Measurements from ENCODE around the gene NPAS3. TPM values are rescaled to one million over a fixed set of nuclear protein-coding genes. Genes with fewer than 3 reads are reported as not detected.

NPAS3 gene
- total RNA-seq, 4 donors from 2014 or later, result 4.0 to 12.2 (median 5.6) TPM

DNA sequence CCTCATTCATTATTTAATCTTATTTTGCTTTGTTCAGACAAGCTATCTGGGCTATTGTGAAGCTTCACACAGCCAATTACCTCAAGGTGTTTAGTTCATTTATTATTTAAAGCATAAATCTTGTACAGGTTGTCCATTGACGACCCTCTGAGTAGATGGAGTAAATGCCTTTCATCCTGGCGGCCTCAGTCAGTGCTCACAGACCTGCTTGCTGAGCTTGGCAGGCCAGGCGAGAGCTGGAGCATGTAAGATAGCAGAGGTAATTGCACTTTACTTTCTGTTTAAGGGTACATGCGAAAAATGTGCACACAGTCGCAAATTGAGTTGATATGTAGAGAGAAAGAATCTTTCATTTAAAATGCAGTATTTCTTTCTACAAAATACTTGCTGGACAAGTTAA is 224.4 kb downstream of the NPAS3 start:
- DNase-seq, result no peak

DNA sequence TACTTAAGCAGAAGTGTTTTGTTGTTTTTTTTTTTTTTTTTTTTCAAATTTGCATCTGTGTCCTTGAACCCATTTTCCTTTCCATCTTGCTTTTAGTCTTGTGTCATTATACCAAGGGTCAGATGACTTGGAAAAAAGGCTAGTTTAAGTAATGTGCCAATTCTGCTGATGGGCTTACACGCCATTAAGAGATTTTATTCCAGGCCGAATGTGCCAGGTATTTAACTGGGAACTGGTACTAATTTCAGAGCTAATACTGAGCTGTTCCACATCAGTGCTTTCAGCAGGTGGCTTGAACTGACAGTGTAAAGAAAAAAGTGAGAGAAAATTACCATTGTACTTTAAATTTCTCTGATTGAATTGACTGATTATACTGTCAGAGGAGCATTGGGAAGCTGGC is 224.9 kb downstream of the NPAS3 start:
- DNase-seq, result no peak
- H3K4me3 ChIP-seq (replicated peaks in 1 of 3), result no peak overlapping the region
- TF ChIP-seq, protein P1, sequence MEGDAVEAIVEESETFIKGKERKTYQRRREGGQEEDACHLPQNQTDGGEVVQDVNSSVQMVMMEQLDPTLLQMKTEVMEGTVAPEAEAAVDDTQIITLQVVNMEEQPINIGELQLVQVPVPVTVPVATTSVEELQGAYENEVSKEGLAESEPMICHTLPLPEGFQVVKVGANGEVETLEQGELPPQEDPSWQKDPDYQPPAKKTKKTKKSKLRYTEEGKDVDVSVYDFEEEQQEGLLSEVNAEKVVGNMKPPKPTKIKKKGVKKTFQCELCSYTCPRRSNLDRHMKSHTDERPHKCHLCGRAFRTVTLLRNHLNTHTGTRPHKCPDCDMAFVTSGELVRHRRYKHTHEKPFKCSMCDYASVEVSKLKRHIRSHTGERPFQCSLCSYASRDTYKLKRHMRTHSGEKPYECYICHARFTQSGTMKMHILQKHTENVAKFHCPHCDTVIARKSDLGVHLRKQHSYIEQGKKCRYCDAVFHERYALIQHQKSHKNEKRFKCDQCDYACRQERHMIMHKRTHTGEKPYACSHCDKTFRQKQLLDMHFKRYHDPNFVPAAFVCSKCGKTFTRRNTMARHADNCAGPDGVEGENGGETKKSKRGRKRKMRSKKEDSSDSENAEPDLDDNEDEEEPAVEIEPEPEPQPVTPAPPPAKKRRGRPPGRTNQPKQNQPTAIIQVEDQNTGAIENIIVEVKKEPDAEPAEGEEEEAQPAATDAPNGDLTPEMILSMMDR (IDR thresholded peaks at IDR 0.05), result no peak
- no peak for TF ChIP-seq POLR2A (IDR thresholded peaks at IDR 0.05)
- H3K27me3 ChIP-seq, result no peaks in the 10 kb centered on the region
- H3K36me3 ChIP-seq, result no peaks in the 10 kb centered on the region
- H3K4me1 ChIP-seq, result no peaks in the 10 kb centered on the region
- no peaks in the 10 kb centered on the region for H3K9me3 ChIP-seq
- no peak overlapping the region for H3K27ac ChIP-seq
- WGBS, 2 donors, result 78 to 81% methylated on average over 2 of the region's 2 CpGs
- intact Hi-C loops (cut with DNase I), result no loop called here

More for the DNA sequence above, 224.4 kb downstream of the NPAS3 start:
- Histone ChIP-seq H3K27me3 (no peaks in the 10 kb centered on the region), H3K4me3 (replicated peaks in 1 of 3) (no peak overlapping the region), H3K36me3 (no peaks in the 10 kb centered on the region), H3K27ac (no peak overlapping the region), H3K4me1 (no peaks in the 10 kb centered on the region), H3K9me3 (no peaks in the 10 kb centered on the region)
- TF ChIP-seq POLR2A (IDR thresholded peaks at IDR 0.05), result no peak
- TF ChIP-seq, protein P1 (IDR thresholded peaks at IDR 0.05), result no peak
- intact Hi-C loops (cut with DNase I), result no loop called here
- 89 to 90% methylated on average over 5 of the region's 5 CpGs for WGBS, 2 donors

DNA sequence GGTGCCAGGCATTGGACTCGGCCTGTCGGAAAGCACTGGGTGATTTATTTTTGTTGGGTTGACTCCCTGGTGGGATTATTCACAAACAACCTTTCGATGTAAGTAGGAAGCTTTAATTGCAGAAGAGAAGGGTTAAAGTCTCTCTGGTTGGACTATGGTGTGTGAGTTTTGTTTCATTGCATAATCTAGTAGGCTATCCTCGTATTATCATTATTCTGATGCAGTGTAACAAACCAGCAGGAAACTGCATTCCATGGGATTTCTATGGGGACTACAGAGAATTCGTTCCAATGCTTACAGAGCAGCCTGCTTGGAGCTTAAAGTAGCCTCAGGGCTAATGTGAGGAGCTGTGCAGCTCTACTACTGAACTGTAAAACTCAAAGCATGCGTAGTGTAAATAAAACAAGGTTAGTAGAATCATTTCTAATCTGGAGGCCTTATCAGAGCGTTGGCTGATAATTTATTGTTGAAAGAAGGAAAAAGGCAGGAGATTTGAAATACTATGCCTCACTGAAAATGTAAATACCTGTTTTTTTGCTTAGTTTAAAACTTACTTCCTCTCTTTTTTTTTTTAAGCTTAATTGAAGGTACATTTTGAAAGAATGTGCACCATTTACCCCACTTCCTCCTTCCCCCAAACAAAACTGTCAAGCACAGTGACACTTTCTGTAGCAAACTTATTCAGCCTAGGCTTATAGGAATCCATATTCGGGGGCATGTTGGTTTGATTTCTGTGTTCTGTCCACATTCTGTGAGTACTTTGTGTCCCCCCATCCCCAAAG is 226.7 kb downstream of the NPAS3 start:
- Histone ChIP-seq H3K27me3 (no peaks in the 10 kb centered on the region), H3K4me1 (no peaks in the 10 kb centered on the region), H3K9me3 (no peaks in the 10 kb centered on the region), H3K36me3 (no peaks in the 10 kb centered on the region), H3K27ac (no peak overlapping the region), H3K4me3 (replicated peaks in 1 of 3) (no peak overlapping the region)
- intact Hi-C loops (cut with DNase I), result no loop called here
- 82 to 84% methylated on average over 8 of the region's 8 CpGs for WGBS, 2 donors
- no peak for DNase-seq
- TF ChIP-seq, protein P1 (IDR thresholded peaks at IDR 0.05), result no peak
- no peak for TF ChIP-seq POLR2A (IDR thresholded peaks at IDR 0.05)

DNA sequence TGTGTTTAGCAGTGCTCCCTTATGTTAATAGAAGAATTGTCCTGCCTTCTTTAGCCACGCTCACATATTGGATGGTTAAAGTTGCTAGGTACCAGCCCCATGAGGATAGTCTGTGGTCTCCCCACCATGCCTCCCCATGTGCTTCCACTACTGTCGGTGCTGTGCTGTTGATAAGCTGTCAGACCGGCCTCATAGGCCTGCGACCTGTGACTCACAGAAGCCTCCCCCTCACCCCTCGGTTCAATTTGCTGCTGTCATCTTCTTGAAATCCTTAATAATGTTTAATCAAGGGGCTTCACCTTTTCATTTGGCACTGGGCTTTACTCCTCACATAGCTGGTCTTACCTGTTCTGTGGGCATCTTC is 227.2 kb downstream of the NPAS3 start:
- 95 to 96% methylated on average over 5 of the region's 5 CpGs for WGBS, 2 donors
- Histone ChIP-seq H3K9me3 (no peaks in the 10 kb centered on the region), H3K4me3 (replicated peaks in 1 of 3) (no peak overlapping the region), H3K27ac (no peak overlapping the region), H3K36me3 (no peaks in the 10 kb centered on the region), H3K4me1 (no peaks in the 10 kb centered on the region), H3K27me3 (no peaks in the 10 kb centered on the region)
- DNase-seq, result no peak
- TF ChIP-seq, protein P1 (IDR thresholded peaks at IDR 0.05), result no peak
- TF ChIP-seq POLR2A (IDR thresholded peaks at IDR 0.05), result no peak
- intact Hi-C loops (cut with DNase I), result no loop called here

DNA sequence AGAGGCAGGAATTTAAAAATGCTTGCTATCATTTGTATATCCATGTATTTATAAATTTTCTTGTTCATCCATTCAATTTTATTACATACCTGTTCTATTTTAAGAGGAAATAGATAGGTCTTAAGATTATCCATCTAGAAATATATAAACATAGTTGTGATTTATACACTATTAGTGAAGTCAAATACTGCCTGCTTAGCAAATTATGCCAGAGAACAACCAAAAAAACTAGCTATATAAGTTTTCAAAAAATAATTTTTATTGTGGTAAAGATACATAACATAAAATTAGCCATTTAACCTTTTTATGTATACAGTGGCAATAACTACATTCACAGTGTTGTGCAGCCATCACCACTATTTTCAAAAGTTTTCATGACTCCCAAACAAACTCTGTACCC is 237.3 kb downstream of the NPAS3 start:
- H3K27me3 ChIP-seq, result no peaks in the 10 kb centered on the region
- no peak overlapping the region for H3K4me3 ChIP-seq (replicated peaks in 1 of 3)
- no peak for DNase-seq
- H3K36me3 ChIP-seq, result no peaks in the 10 kb centered on the region
- H3K9me3 ChIP-seq, result no peaks in the 10 kb centered on the region
- intact Hi-C loops (cut with DNase I), result no loop called here
- no peak overlapping the region for H3K27ac ChIP-seq
- TF ChIP-seq POLR2A (IDR thresholded peaks at IDR 0.05), result no peak
- TF ChIP-seq, protein P1 (IDR thresholded peaks at IDR 0.05), result no peak
- H3K4me1 ChIP-seq, result no peaks in the 10 kb centered on the region
